Activated T-cell treated with anti-CD3 and anti-CD28 coated beads, Interleukin-2, amount 50 U/mL, for 4 hours (primary cell): ENCODE data around the gene FFAR3. TPM values are rescaled to one million over a fixed set of nuclear protein-coding genes. Genes with fewer than 3 reads are reported as not detected.
A peak's percentile ranks its signal among the peaks of the same experiment; 100 is the strongest.

Source experiments
- ATAC-seq, 2 donors: fragments of 200-7000 bp; cut with Tn5 transposase; one replicate each; pipeline ENCODE4 v1.10.0; 2021
- DNase-seq: peaks from one replicate; pipeline ENCODE4 v3.0.0-alpha.2; 2020
- H3K27me3 Mint-ChIP-seq: one replicate; pipeline ENCODE4 v1.8.0; 2021; ENCODE audit warnings: low read depth, mixed read lengths
- H3K36me3 Mint-ChIP-seq: one replicate; pipeline ENCODE4 v1.8.0; 2022; ENCODE audit warnings: mixed read lengths; ENCODE audit not compliant: insufficient read depth
- H3K4me1 Mint-ChIP-seq: one replicate; pipeline ENCODE4 v1.8.0; 2021; ENCODE audit warnings: low read depth, mixed read lengths
- H3K4me3 Mint-ChIP-seq: one replicate; pipeline ENCODE4 v1.8.0; 2021; ENCODE audit warnings: mild to moderate bottlenecking, moderate library complexity, mixed read lengths
- H3K9me3 Mint-ChIP-seq: one replicate; pipeline ENCODE4 v1.8.0; 2021; ENCODE audit warnings: mixed read lengths
- total RNA-seq, 3 donors: library from RNA; stranded (reverse); gene quantifications; one replicate each; pipeline ENCODE4 v1.2.1, GENCODE V29; 2021

FFAR3 gene
- total RNA-seq, 3 donors from 2014 or later: 0.30 to 0.91 (median 0.61) TPM

DNA sequence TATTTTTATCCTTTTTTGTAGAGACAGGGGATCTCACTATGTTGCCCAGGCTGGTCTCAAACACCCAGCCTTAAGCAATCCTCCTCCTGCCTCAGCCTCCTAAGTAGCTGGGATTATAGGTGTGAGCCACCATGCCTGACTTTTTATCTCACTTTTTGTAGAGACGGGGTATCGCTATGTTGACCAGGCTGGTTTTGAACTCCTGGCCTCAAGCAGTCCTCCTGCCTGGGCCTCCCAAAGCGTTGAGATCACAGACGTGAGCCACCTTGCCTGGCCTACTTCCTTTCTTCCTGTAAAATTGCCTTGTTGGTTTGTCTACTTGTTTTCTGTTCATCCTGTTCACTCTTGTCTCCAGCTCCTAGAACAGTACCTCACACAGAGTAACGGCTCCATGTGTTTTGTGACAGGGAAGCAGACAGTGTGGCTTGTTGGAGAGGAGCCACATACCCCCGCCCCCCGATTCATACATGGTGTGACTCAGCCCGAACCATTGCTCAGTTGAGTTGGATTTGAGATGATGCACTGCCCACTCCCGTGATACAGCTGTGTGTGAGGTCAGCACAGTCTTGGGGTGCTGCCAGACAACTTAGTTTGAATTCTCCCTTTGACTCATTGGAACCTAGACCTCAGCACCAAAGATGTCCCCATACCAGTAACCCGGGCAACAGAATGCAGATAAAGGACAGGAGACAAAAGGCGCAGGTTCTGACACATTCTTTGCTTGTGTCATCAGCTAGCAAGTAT, 46.8 kb downstream of the FFAR3 start:
- H3K27me3 Mint-ChIP-seq: no peaks in the 10 kb centered on the region
- peaks cover 5% of the 10 kb centered on the region for H3K4me1 Mint-ChIP-seq
- DNase-seq (no peak), ATAC-seq (peak; percentile 86 to 91)
- H3K9me3 Mint-ChIP-seq: no peaks in the 10 kb centered on the region
- no peak overlapping the region for H3K4me3 Mint-ChIP-seq
- H3K36me3 Mint-ChIP-seq: no peaks in the 10 kb centered on the region

DNA sequence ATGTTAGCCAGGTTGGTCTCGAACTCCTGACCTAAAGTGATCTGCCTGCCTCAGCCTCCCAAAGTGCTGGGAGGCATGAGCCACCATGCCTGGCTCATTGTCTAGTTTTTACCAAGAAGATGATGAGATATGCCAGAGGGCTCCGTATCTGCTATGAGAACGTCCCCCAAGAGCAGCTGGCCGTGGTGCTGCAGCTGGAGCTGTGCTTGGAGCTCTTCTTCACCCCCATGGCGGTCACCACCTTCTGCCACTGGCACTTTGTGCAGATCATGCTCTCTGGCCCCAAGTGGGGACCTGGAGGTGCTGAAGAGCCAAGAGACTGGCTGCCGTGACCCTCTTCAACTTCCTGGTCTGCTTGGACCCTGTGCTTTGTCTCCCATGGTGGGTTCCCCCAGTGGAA, 49.4 kb downstream of the FFAR3 start:
- DNase-seq (no peak), ATAC-seq (no peak)
- no peaks in the 10 kb centered on the region for H3K36me3 Mint-ChIP-seq
- H3K27me3 Mint-ChIP-seq: peaks cover 2% of the 10 kb centered on the region
- H3K4me1 Mint-ChIP-seq: peaks cover 5% of the 10 kb centered on the region
- no peak overlapping the region for H3K4me3 Mint-ChIP-seq
- H3K9me3 Mint-ChIP-seq: no peaks in the 10 kb centered on the region

DNA sequence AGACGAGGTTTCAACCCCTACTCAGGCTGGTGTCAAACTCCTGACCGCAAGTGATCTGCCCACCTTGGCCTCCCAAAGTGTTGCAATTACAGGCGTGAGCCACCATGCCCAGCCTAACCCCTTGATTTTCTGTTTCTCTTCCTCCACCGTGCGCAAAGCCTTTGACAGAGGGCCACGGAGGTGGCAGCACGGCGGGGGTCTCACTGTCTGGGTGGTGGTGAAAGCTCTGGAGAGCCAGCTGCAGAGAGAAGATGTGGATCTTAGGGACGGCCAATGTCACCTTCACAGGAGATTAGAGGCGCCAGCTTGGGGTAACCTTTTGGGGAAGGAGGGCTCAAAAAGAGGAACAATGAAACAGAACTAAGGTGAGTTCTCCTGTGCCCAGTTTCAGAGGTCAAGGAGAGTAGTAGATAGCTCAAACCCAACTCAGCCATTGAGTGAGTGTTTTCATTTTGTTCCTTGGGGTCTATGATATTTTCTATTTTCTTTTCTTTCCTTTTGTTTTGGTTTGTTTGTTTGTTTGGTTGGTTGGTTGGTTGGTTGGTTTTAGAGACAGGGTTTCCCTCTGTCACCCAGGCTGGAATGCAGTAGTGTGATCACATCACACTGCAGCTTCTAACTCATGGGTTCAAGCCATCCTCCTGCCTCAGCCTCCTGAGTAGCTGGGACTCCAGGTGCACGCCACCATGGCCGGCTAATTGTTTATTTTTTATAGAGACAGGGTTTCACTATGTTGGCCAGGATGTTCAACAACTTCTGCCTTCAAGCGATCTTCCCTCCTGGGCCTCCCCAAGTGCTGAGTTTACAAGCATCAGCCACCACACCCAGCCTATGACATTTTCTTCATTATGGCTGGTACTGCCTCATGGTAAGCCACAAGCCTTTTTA, 50.3 kb downstream of the FFAR3 start:
- H3K9me3 Mint-ChIP-seq: no peaks in the 10 kb centered on the region
- H3K4me1 Mint-ChIP-seq: peaks cover 5% of the 10 kb centered on the region
- H3K27me3 Mint-ChIP-seq: peaks cover 7% of the 10 kb centered on the region
- DNase-seq: no peak
- H3K4me3 Mint-ChIP-seq: no peak overlapping the region
- H3K36me3 Mint-ChIP-seq: no peaks in the 10 kb centered on the region
- no peak for ATAC-seq

DNA sequence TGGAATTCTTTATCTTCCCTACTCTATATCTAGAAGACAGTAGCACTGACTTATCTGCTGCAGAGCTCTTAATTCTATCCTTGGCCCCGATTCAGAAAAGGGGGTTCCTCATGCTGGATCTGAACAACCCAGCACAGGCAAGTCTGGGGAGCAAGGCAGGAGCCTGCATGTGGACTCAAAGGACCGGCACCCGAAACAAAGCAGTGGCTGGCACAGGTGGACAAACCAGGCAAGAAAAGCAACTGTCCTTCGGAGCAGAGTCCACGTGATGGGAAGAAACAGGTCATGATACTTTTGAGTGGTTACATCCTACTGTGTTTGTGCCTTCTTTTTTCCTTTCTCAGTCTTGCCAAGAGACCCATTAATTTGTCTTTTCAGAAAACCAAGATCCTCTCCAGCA, 50.9 kb downstream of the FFAR3 start:
- ATAC-seq (no peak), DNase-seq (no peak)
- Mint-ChIP-seq H3K4me3 (no peak overlapping the region), H3K4me1 (peaks cover 5% of the 10 kb centered on the region), H3K9me3 (no peaks in the 10 kb centered on the region), H3K27me3 (peaks cover 10% of the 10 kb centered on the region), H3K36me3 (no peaks in the 10 kb centered on the region)

Other genes with a start within 250 kb of the FFAR3 start
- under 1 TPM; 0.23 to 0.63 (median 0.41) TPM for gene FXYD3, start 242.6 kb upstream of the FFAR3 start, total RNA-seq
- under 1 TPM in 1 of 3 donors, not detected in 2; 0.14 TPM for gene LGI4, start 223.4 kb upstream of the FFAR3 start, total RNA-seq
- 1 to 10 TPM in 2 of 3 donors, under 1 TPM in 1; 0.95 to 1.6 (median 1.4) TPM for gene FXYD1, start 219.6 kb upstream of the FFAR3 start, total RNA-seq
- under 1 TPM in 1 of 3 donors, not detected in 2; 0.48 TPM for gene FXYD7, start 215.2 kb upstream of the FFAR3 start, total RNA-seq
- gene FXYD5, start 203.7 kb upstream of the FFAR3 start, total RNA-seq: 100 to 1,000 TPM; 363 to 466 (median 421) TPM
- not detected for gene FAM187B, start 129.7 kb upstream of the FFAR3 start, total RNA-seq
- gene LSR, start 109.5 kb upstream of the FFAR3 start, total RNA-seq: 10 to 100 TPM; 14.0 to 18.7 (median 17.1) TPM
- gene USF2, start 89.5 kb upstream of the FFAR3 start, total RNA-seq: 100 to 1,000 TPM; 130 to 145 (median 144) TPM
- gene HAMP, start 75.9 kb upstream of the FFAR3 start, total RNA-seq: under 1 TPM; 0.58 to 0.81 (median 0.60) TPM
- under 1 TPM in 1 of 3 donors, not detected in 2; 0.29 TPM for gene MAG, start 66.3 kb upstream of the FFAR3 start, total RNA-seq
- gene CD22, start 29.3 kb upstream of the FFAR3 start, total RNA-seq: 1 to 10 TPM; 1.3 to 5.2 (median 1.4) TPM
- gene FFAR1, start 10.6 kb upstream of the FFAR3 start, total RNA-seq: not detected
- gene GPR42, start 12.6 kb downstream of the FFAR3 start, total RNA-seq: under 1 TPM in 2 of 3 donors, not detected in 1; 0.21 to 0.25 TPM
- gene FFAR2, start 89.8 kb downstream of the FFAR3 start, total RNA-seq: not detected
- not detected for gene KRTDAP, start 132.0 kb downstream of the FFAR3 start, total RNA-seq
- 1 to 10 TPM in 1 of 3 donors, under 1 TPM in 2; 0.49 to 1.3 (median 0.95) TPM for gene DMKN, start 155.2 kb downstream of the FFAR3 start, total RNA-seq
- not detected for gene SBSN, start 169.9 kb downstream of the FFAR3 start, total RNA-seq
- gene GAPDHS, start 175.0 kb downstream of the FFAR3 start, total RNA-seq: not detected
- gene TMEM147, start 187.2 kb downstream of the FFAR3 start, total RNA-seq: 100 to 1,000 TPM; 111 to 148 (median 115) TPM
- gene ATP4A, start 205.2 kb downstream of the FFAR3 start, total RNA-seq: not detected
- gene PMIS2, start 227.7 kb downstream of the FFAR3 start, total RNA-seq: not detected